Measurements from ENCODE around the gene SPACA1. TPM values are rescaled to one million over a fixed set of nuclear protein-coding genes. Genes with fewer than 3 reads are reported as not detected.
"Not testable (repeated sequence)": the region's sequence is repeated elsewhere in the genome, so short reads cannot be mapped to it uniquely, and the experiment has no call there.

Gene SPACA1
- polyA plus RNA-seq (2011; rRNA removed), result not detected in 2 replicates
- not detected in 2 replicates for polyA minus RNA-seq (2011; rRNA and poly(A)+ RNA removed)

GRCh38 chr6:88047510-88048150, at the start of gene SPACA1:
Gene SPACA1, plus strand, starts transcription at chr6:88047841. Its CDS starts 65 bp downstream, at chr6:88047906.
- ChIA-PET CTCF (no interaction called here), POLR2A (no interaction called here)
- Histone ChIP-seq H3K27me3 (ENCODE audit: control insufficient read depth, insufficient read depth, low read length) (peaks cover 2% of the 10 kb centered on the region), H3K9me3 (ENCODE audit: control insufficient read depth, insufficient read depth, low read length) (peaks cover 7% of the 10 kb centered on the region; the same call in 1 of the 2 replicates), H3K27ac (ENCODE audit: low read depth, low read length) (no peak within 1 kb of the TSS), H3K4me3 (ENCODE audit: low read depth, low read length) (no peak within 1 kb of the TSS)
- TF ChIP-seq CTCF (IDR thresholded peaks at IDR 0.05; ENCODE audit: low read depth, low read length), result no peak
- no peak for DNase-seq (ENCODE audit: low read depth, low spot score)

GRCh38 chr6:88000713-88001112, 46.9 kb upstream of the SPACA1 start:
- no peak overlapping the region for H3K27ac ChIP-seq (ENCODE audit: low read depth, low read length)
- no peaks in the 10 kb centered on the region for H3K9me3 ChIP-seq (ENCODE audit: control insufficient read depth, insufficient read depth, low read length)
- no peak for DNase-seq (ENCODE audit: low read depth, low spot score)
- ChIA-PET CTCF (no interaction called here), POLR2A (no interaction called here)
- no peaks in the 10 kb centered on the region for H3K27me3 ChIP-seq (ENCODE audit: control insufficient read depth, insufficient read depth, low read length)
- no peak overlapping the region for H3K4me3 ChIP-seq (ENCODE audit: low read depth, low read length)
- no peak for TF ChIP-seq CTCF (IDR thresholded peaks at IDR 0.05; ENCODE audit: low read depth, low read length)

- POLR2A ChIA-PET; CTCF ChIA-PET; H3K4me3 ChIP-seq (ENCODE audit: low read depth, low read length); H3K27me3 ChIP-seq (ENCODE audit: control insufficient read depth, insufficient read depth, low read length); H3K27ac ChIP-seq (ENCODE audit: low read depth, low read length); H3K9me3 ChIP-seq (ENCODE audit: control insufficient read depth, insufficient read depth, low read length); DNase-seq (ENCODE audit: low read depth, low spot score): not testable (repeated sequence)
These were observed 46.4 kb upstream of the SPACA1 start for GRCh38 chr6:88001279-88001678.

GRCh38 chr6:88004707-88005106, 42.9 kb upstream of the SPACA1 start:
- no peak for DNase-seq (ENCODE audit: low read depth, low spot score)
- ChIA-PET POLR2A (no interaction called here), CTCF (no interaction called here)

GRCh38 chr6:88006557-88006956, 41.1 kb upstream of the SPACA1 start:
- ChIA-PET CTCF (no interaction called here), POLR2A (no interaction called here)
- Histone ChIP-seq H3K4me3 (ENCODE audit: low read depth, low read length) (no peak overlapping the region), H3K27ac (ENCODE audit: low read depth, low read length) (no peak overlapping the region), H3K27me3 (ENCODE audit: control insufficient read depth, insufficient read depth, low read length) (no peaks in the 10 kb centered on the region), H3K9me3 (ENCODE audit: control insufficient read depth, insufficient read depth, low read length) (no peaks in the 10 kb centered on the region)
- TF ChIP-seq CTCF (IDR thresholded peaks at IDR 0.05; ENCODE audit: low read depth, low read length), result no peak
- no peak for DNase-seq (ENCODE audit: low read depth, low spot score)

More at GRCh38 chr6:88004707-88005106, 42.9 kb upstream of the SPACA1 start:
- Histone ChIP-seq H3K27me3 (ENCODE audit: control insufficient read depth, insufficient read depth, low read length) (no peaks in the 10 kb centered on the region), H3K9me3 (ENCODE audit: control insufficient read depth, insufficient read depth, low read length) (no peaks in the 10 kb centered on the region), H3K4me3 (ENCODE audit: low read depth, low read length) (no peak overlapping the region), H3K27ac (ENCODE audit: low read depth, low read length) (no peak overlapping the region)
- no peak for TF ChIP-seq CTCF (IDR thresholded peaks at IDR 0.05; ENCODE audit: low read depth, low read length)

Data from AG04450 (cell line).